Stimulated activated CD8-positive, alpha-beta memory T cell treated with anti-CD3 and anti-CD28 coated beads, Interleukin-12 subunit alpha, Interleukin-12 subunit beta, amount 100 ng/mL, for 24 hours (primary cell): ENCODE results near the gene NEDD8.
"Not testable (repeated sequence)": the region's sequence is repeated elsewhere in the genome, so short reads cannot be mapped to it uniquely, and the experiment has no call there.

Experiments used
- DNase-seq: peaks from one replicate; pipeline ENCODE4 v3.0.0-alpha.2; 2020; ENCODE audit errors: extremely low read depth

The NEDD8 gene

DNA sequence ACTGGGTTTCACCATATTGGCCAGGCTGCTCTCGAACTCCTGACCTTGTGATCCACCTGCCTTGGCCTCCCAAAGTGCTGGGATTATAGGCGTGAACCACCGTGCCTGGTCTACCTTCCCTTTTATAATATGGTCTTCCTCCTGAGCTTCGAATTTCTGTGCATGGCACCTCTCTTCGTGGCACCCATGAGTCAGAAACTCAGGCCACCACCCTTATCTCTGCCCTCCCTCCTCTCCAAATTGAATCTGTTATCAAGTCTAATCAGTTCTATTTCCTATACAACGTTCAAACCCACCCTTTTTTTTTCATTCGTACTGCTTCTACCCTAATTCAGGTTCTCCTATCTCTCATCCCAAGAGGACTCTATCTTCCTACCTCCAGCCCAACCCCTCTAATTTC, 15.3 kb upstream of the NEDD8 start:
- DNase-seq = no peak

DNA sequence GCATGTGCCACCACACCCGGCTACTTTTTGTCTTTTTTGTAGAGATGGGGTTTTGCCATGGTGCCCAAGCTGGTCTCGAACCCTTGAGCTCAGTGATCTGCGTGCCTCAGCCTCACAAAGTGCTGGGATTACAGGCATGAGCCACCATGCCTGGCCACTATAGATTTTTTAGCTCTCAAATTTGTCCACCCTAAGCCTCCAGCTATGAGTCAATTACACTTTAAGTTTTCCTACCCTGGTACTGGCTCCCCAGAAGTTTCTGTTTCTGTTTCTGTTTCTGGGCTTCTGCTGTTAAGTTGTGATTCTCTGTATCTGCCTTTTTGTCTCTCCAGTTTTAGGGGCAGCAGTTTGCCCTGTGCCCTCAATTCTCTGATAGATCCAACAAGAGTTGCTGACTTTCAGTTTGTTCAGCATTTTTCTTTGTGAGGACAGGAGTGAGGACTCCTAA, 14.6 kb upstream of the NEDD8 start:
- DNase-seq = no peak

DNA sequence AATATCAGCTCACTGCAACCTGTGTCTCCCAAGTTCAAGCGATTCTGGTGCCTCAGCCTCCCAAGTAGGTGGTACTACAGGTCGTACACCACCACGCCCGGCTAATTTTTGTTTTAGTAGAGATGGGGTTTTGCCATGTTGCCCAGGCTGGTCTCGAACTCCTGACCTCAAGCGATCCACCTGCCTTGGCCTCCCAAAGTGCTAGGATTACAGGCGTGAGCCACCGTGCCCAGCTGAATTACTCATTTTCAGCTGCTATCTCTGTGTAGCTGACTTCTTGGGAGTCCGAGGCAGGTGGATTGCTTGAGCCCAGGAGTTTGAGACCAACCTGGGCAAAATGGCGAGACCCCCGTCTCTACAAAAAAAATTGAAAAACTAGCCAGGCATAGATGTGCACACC, 13.2 kb upstream of the NEDD8 start:
- not testable (repeated sequence) for DNase-seq

DNA sequence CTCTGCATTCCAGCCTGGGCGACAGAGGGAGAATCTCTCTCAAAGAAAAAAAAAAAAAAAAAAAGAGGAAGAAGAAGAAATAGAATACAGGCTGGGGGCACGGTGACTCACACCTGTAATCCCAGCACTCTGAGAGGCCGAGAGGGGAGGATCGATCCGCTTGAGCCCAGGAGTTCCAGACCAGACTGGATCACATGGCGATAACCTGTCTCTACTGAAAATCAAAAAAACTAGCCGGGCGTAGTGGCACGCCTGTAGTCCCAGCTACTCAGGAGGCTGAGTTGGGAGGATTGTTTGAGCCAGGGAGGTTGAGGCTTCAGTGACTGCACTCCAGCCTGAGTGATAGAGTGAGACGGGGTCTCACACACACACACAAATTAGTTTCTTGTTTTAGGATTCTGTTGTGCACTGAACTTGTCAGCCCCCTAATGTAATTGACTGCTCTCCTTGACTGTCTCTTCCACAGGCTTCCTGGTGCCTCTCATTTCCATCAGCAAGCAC, 11.2 kb upstream of the NEDD8 start:
- DNase-seq = no peak

DNA sequence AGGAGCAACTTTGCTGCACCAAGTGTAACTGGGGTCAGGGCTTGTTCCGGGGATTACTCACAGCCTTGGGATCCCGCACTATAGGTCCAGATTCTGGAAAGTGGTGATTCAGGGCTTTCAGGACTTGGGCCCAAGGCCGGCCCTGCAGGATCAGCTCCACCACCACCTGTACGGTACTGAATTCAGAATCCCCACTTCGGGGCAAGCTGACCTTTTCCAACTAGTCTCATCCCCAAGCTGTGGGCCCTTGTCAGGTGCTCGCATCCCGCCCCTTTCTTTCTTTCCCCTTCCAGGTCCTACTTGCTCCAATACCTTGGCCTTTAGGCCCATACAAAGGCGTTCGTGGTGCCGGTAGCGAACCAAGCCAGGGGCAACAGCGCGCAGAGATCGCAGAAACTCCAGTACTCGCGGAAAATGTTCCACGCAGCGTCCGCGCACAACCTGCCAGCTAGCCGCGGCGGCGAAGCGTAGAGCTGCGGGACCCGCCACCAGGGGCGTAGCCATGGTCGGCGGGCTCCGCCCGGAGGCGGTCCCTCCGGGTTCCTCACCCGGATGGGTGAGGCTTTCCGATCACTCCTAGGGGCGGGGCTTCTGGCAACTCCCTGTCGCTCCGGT, 9.8 kb upstream of the NEDD8 start:
- DNase-seq = peak; percentile 90

DNA sequence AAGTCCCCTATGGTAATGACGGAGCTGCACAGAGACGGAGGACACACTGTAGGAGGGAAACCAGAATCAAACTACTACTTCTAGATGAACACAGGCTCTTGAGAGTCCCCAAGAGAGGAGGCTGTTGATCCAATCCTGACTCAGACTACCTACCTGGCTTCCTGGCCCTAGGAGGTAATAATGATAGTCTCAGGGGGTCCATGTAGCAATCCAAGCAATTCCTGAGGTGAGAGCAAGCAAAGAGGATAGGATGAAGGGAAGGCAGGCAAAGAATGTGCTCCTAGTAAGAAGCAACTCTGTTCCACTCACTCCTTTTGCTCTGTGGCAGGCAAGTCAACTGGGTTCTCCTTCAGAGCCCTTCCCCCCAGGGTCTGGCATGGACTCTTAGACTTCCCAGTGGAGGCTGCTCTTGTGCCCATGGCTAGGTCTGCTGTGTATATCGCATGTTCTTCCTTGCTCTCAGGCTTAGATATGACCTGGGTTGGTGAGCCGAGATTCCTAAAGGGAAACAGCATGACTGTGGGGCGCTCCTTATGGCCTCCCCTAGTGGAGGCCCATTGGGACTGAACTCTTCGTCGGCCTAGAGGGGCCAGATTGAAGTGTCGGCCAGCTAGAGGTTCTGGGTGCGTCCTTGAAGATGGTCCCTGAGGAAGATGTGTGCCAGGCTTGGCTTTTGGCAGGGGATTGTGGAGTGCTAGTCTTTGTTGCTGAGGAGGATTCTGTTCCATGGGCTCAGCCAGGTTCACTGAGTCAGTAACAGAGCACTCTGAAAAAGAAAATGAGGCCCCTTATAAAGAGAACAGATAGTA, 8.1 kb upstream of the NEDD8 start:
- DNase-seq = no peak

DNA sequence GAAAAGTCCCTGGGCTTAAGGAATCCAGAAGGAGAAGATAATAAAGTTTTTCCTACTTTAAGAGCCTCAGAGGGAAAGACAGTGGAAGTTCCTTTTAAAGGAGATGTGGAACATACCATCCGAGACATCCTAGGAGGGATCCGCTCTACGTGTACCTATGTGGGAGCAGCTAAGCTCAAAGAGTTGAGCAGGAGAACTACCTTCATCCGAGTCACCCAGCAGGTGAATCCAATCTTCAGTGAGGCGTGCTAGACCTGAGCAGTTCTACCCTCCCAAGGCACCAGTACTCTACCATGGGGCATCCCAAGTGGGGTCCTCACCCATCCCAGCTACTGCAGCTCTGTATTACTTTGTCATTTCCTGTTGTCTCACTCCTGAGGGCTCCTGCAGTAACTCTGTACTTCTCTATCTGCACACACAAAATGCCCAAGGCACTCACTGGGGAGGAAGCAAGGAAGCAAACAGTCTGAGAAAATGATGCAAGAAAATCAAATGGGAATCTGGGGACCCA, 6.4 kb upstream of the NEDD8 start:
- no peak for DNase-seq

DNA sequence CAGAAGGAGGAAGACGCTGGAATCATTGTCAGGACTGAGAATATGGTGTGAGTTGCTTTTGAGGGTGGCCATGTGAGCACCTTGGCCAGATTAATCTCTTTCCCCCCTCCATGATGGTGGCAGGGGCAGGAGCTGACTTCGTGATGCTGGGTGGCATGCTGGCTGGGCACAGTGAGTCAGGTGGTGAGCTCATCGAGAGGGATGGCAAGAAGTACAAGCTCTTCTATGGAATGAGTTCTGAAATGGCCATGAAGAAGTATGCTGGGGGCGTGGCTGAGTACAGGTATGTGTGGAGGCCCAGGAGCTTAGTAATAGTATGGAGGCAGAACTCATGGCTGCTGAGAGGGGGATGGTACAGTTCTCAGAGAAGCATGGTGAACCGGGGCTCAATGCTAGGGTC, 6.0 kb upstream of the NEDD8 start:
- no peak for DNase-seq

DNA sequence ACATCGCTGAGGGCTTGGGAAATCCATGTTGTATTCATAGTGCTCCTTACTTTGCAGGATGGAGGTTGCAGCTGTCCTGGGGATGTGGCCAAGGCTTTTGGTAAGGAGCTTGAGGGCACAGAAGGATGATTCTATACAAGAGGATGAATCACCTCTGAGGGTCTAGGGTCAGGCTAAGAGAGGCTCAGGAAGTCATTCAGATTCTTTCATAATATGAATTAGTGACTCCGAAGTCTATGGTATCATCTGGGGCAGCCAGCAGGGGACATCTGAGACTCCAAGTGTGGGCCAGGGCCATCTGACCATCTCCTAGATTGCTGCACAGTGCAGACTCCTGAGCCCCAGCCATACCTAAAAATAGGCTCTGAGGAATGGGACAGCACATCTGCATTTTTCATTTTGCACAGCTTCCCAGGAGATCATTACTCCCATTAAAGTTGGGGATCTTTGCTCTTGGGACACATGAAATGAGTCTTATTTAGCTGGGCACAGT, 5.3 kb upstream of the NEDD8 start:
- no peak for DNase-seq

DNA sequence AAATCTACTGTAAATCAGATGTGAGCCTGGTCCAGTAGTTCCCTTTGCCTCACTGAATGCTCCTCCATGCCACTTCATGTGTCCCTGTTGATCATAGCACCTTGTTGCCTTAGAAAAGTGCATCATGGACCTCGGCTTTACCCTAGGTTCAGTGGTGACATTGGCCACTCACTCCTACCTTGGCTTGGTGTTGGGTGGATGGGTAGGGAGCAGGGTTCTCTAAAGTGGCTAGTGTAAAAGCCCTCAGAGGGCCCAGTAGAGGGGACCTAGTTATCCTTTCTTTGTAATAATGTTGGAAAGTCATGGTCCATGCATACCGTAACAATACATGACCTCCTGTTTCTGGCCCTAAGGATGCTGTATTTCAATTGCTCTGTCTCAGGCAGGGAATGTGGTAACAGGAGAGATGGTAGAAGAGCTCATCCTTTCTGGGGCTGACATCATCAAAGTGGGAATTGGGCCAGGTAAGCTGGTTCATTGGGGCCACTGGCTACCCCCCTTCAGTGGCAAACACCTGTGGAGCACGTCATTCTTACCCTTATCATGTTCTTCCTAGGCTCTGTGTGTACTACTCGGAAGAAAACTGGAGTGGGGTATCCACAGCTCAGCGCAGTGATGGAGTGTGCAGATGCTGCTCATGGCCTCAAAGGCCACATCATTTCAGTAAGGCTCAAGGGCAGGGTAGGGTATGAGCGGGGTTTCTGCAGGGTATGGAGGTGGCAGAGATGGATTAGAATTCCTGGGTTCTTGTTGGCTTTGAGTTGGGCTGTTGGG, 4.7 kb upstream of the NEDD8 start:
- no peak for DNase-seq

DNA sequence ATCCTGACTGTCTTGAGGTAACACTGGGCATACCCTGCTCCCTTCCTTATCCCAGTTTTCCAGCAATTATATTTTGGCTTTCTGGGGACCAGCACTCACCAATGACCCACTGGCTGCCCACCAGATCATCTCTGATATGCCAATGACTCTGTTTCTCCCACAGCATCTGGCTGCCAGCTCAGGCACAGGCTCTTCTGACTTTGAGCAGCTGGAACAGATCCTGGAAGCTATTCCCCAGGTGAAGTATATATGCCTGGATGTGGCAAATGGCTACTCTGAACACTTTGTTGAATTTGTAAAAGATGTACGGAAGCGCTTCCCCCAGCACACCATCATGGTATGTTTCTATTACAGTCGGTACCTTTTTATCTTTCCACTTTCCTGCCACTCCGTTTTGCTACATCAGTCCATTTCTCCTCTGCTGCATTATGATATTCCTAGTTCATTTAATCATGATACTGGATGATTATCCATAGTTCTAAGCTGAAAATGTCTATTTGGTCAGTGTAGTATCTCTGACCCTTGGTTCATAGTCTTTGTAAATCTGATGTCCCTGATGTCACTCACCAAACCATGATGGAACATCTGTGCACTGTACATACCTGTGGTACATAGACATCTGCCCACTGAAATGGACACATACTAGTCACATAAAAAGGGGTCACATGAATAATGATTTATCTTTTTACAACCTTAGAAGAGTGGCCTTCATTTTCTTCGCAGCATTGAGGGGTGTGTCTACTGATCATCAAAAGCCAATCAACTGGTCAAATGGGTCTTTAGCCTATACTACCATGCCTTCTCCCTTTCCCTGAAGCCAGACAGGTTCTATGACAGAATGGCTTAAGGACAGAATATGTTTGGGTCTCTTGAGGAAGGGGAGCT, 3.9 kb upstream of the NEDD8 start:
- DNase-seq = no peak

DNA sequence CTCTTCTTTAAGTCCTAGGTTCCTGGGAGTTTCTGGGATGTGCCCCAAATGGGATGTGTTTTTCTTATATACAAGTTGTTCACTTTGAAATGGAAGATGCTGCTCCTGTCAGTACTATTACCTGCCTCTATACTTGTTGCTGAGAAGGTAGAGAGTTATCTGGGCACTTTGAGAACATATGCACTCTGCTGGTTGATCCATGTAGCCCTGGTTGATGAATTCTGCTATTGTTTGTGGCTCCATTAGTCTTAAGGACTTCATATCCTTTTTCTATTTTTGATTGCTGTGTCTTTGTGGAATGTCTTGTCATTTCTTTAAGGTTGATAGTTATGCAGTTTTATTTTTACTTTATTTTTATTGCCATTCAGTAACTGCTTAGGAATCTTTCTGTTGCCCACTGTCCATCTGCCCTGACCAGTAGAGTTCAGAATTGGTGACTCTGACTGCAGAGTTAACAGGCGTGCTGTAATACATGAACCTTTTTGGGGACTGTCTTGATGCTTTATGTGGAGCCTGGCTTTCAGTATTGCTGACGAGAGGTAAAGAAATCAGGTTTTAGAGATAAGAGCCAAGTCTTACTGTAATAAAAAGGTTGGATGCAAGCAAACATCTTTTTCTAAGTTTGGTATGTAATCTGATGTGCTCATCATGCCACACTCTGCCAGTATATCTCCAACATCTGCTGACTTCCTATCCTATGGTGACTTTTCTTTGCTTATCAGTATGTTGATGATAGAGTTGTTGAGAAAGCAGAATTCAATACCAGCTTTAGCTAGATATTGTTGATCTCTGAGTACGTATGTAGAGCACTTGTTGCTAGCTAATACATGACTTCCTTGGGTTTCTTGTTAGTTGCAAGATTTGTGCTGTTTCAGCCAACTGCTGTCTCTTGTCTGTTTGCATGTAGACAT, 2.2 kb upstream of the NEDD8 start:
- no peak for DNase-seq

DNA sequence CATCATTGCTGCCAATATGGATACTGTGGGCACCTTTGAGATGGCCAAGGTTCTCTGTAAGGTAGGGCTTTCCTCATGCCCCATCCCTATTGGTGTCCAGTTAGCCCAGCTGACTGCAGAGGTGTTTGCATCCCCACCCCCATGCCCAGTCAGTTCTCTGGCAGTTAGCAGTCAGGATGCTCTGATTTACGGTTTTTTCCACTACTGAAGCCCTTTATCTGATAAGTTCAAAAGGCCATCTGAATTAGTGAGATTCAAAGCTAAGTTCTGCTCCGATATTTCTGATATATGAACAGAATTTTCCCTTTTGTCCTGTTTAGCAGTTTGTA, 1.3 kb upstream of the NEDD8 start:
- DNase-seq = no peak

DNA sequence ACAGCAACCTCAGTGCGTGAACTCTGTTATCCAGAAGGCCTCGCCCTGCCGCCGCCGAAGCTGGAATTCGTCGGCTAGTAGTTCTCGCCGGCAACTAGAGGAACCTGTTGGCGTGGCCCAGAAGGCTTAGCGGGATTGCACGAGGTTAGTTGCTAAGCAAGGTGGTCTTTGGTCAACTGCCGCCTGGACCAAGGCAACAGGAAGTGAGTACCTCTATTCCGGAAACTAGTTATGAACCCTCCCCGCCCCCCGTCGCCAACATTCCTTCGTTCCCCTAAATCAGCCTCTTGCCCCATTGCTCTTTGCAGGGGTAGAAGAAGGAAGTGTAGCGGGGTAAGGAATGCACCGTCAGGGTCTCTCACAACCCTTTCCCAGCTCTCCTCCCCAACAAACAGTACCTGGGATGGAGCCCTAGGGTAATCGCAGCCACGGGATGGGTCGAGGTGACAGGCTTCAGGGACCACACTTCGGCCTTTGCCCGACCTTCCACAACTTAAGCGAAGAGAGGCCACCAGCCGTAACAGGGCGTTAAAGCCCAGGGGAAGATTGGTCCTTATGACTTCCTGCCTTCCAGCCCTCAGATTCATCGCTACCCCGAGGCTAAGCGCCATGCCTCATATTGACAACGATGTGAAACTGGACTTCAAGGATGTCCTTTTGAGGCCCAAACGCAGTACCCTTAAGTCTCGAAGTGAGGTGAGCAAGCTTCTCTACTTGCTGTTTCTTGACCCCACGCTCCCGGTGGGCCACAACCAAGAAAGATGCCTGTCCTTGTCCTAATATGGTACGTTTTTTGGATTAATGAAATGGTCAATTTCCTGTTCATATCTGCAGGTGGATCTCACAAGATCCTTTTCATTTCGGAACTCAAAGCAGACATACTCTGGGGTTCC, 724 bp upstream of the NEDD8 start, which contains the start of gene GMPR2:
TSS of gene GMPR2 (plus strand) at position 285 of the 893 bp plus-strand sequence. CDS start at position 610, 325 bp downstream.
- DNase-seq = no peak

DNA sequence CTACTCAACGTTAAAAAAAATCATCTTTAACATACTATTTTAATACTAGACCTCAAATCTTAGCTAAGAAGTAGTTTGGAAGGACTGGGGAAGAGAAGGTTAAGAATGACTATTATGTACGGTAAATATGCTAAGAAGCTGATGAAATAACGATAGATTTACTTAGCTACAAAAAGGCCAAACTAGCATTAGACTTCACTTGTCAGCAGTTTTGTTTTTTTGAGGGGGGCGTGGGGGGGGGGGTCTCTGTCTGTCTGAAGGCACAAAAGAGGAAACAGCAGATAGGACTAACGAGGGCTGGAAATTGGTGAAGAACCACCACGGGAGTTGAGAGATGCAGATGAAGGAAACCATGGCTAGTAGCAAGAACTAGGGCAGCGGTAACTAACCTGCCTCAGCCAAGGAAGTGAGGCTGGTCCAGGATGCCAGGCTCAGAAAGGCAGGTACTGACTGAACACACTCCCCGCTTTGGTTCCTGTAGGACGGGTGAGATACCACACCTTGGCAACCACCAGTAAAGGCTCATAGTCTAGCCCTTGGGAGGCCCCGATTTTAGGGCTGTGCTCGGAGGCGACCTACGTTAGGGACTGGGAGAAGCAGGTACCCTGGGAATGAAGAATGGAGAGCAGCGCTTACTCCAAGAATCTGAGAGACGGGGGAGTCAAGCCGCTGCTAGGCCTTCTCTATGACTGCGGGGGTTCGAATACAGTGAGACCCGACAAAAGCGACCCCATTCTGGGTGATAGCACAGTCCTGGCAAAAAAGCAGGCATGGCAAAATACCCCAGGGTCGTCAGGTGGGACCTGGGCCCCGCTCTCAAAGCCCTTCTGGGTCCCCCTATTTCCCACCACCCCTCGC, 675 bp downstream of the NEDD8 start:
- DNase-seq = no peak

DNA sequence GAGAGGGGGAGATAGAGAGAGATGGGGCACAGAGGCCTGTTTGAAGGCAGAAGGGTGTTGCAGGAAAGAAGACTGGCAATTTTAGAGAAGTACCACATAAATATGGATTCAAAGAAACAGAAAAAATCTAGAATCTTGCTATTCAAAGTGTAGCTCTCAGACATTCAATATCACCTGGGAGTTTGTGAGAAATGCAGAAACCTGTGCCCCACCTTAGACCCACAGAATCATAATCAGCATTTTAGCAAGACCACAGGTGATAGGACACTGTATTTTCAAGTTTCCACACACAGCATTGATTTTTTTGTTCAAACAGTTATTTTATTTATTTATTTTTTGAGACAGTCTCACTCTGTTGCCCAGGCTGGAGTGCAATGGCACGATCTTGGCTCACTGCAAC, 3.3 kb downstream of the NEDD8 start:
- DNase-seq = no peak

DNA sequence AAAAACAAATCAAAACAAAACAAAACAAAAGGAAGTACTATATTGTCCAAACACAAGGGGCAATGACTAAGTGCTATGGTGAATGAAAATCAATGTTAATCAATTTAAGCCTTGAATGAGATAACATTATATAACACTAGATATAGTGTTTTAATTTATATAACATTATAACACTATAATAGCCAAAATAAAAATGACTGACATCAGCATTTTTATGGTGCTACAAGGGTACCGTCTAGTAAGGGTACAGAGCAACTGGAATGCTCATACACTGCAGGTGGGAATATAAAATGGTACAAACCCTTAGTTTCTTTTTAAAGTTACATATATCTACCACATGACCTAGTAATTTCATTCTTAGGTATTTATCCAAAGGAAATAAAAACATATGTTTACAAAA, 5.7 kb downstream of the NEDD8 start:
- no peak for DNase-seq

DNA sequence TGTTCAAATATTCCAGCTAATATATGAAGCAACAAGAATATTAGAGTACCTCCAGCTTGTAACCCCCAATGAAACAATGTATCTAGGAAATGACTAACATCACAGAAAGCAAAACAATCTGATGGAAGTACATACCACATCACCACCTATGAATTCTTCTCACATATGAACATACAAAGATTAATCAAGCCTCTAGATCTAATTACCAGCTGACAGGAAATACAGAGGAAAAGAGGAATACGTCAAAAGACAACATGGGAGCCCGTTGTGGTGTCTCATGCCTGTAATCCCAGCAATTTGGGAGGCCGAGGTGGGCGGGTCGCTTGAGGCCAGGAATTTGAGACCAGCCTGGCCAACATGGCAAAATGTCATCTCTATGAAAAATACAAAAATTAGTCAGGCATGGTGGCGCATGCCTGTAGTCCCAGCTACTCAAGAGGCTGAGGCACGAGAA, 7.5 kb downstream of the NEDD8 start:
- DNase-seq = no peak
